GM18870 (cell line): ENCODE measurements around the gene ORAI3.

Experiments used
- ATAC-seq: cut with Tn5 transposase; IDR thresholded peaks from one replicate; pipeline ENCODE4 v1.9.1; 2021; ENCODE audit warnings: moderate library complexity; ENCODE audit not compliant: unreplicated experiment

Gene ORAI3

DNA sequence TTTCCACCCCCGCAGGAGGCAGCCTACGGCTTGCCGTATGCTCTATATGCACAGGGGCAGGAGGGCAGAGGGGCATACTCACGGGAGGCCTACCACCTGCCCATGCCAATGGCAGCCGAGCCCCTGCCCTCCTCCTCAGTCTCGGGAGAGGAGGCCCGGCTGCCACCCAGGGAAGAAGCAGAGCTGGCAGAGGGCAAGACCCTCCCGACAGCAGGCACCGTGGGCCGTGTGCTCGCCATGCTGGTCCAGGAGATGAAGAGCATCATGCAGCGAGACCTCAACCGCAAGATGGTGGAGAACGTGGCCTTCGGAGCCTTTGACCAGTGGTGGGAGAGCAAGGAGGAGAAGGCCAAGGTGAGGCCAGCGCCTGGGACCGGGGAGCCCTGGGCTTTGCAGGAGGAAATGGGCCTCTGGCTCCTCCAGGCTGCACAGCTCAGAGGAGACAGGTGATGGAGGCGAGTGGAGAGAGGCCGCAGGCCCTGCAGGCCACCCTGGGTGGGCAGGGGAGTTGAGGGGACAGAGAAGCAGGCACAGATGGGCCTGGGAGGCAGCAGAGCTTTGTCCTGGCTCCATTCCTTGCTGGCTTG lies 17.3 kb downstream of the ORAI3 start:
- ATAC-seq = no peak

DNA sequence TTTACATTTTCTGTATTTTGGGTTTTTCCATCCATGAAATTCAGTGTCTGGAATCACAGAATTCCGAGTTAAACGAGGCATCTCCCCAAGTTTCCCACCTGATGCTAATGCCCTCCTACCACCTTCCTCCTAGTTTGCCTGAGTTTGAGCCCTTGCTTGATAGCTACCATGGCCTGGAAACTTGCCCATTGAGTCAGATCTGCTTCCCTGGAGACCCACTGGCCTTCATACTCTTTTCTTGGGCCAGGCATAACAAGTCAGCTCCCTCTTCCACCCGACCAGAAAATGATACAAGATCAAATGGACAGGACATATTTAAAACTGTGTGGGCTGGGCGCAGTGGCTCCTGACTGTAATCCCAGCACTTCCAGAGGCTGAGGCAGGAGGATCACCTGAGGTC lies 18.9 kb downstream of the ORAI3 start:
- no peak for ATAC-seq

DNA sequence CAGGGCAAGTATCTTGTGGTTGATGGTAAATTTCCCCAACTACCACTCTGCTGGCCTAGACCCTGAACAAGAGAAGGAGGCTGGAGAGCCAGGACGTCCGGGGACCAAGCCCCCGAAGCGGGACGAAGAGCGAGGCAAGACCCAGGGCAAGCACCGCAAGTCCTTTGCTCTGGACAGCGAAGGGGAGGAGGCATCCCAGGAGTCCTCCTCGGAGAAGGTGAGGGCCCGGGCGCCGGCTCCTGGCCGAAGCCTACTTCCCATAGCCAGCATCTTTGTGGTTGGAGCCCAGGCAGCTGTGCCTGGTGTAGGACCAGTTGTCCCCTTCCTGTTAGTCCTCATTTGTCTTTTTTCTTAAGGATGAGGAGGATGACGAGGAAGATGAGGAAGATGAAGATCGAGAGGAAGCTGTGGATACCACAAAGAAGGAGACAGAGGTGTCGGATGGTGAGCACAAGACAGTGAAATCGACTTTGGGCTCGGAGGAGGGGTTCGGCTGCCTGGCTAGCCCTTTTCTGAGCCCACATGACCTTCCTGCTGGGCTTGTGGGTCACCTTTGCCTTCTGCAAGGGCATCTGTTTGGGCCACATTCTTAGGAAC lies 20.5 kb downstream of the ORAI3 start:
- ATAC-seq = no peak

DNA sequence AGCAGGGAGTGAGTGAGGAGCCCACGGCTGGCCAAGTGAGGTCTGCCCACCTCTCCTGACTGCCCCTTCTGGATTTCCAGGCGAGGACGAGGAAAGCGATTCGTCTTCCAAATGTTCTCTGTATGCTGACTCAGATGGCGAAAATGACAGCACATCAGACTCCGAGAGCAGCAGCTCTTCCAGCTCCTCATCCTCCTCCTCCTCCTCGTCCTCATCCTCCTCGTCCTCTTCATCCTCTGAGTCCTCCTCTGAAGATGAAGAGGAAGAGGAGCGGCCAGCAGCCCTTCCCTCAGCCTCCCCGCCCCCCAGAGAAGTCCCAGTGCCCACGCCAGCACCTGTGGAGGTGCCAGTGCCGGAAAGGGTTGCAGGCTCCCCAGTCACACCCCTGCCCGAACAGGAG lies 22.4 kb downstream of the ORAI3 start:
- no peak for ATAC-seq

DNA sequence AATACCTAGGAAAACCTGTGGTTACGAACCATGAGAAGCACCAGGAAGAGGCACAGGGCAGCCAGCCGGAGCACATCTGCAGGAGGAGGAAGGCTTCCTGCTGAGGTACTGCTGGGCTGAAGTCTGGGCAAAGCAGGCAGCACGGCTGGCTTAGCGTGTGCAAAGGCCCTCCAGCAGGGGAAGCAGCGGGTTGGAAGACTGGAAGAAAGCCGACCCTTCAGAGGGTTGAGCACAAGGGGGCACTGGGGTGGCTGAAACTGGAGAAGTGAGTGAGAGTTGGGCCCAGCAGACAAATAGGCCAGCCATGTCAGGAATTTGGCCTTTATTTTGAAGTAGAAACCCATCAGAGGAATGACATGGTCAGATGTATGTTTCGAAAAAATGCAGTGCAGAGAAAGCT lies 24.0 kb downstream of the ORAI3 start:
- no peak for ATAC-seq

DNA sequence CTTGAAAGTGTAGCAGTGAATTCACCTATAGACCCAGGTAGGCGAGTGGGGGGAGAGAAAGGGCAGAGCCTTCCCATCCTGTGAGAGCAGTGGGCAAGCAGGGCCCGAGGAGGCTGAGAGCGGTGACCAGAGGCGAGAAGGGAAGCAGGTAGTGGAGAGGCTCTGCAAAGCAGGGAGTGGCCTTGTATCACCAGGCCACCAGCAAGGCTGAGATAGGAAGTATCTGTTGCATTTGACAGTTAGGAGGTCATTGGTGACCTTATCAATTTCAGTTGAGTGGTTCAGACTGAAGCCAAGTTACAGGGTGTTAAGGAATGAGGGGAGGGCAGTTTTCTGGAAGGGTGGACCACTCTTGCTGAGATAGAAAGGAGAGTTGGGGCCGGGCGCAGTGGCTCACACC lies 25.5 kb downstream of the ORAI3 start:
- no peak for ATAC-seq

DNA sequence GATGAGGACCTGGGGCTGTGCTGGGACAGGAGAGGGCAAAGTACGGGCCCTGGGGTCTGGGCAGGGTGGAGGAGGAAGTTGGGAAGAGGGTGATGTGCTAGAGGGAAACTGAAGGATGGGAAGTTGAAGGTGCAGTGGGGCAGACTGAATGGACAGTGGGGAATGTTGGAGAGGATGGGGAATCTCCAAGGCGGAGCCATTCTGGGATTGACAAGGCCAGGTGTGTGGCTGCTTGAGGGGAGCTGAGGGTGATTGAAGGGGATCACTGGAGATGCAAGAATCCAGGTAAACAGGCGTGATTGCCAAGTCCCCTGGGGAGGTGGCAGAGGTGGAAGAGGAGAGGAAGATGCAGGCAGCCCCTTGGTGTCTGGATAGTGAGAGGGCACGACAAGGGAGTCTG lies 27.6 kb downstream of the ORAI3 start:
- no peak for ATAC-seq

DNA sequence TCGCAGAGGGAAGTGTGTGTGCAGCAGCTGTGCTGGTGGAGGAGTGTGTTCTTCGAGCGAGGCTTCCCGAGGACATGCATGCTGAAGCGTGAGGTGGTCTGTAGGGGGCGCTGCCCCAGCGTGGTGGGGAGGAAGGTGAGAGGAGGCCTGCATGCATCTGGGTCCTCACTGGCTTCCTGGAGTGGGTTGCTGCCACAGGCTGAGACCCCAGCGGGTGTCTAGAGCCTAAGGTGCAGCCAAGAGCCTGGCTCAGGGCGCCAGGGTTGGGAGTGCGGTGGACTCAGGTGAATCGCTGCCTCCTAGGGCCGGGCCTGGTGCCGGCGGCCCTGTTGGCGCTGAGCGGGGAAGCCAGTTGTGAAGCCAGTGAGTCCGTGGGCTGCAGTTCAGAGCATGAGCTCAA lies 28.6 kb downstream of the ORAI3 start:
- ATAC-seq = no peak

DNA sequence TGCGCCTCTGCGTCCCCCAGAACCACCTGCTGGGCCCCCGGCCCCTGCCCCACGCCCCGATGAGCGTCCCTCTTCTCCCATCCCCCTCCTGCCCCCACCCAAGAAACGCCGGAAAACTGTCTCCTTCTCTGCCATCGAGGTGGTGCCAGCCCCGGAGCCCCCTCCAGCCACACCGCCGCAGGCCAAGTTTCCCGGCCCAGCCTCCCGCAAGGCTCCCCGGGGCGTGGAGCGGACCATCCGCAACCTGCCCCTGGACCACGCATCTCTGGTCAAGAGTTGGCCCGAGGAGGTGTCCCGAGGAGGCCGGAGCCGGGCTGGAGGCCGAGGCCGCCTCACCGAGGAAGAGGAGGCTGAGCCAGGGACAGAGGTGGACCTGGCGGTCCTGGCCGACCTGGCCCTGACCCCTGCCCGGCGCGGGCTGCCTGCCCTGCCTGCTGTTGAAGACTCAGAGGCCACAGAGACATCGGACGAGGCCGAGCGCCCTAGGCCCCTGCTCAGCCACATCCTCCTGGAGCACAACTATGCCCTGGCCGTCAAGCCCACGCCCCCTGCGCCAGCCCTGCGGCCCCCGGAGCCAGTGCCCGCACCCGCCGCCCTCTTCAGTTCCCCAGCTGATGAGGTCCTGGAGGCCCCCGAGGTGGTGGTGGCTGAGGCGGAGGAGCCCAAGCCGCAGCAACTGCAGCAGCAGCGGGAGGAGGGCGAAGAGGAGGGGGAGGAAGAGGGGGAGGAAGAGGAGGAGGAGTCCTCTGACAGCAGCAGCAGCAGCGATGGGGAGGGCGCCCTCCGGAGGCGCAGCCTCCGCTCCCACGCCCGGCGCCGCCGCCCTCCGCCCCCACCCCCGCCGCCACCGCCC lies 30.5 kb downstream of the ORAI3 start:
- ATAC-seq = no peak

DNA sequence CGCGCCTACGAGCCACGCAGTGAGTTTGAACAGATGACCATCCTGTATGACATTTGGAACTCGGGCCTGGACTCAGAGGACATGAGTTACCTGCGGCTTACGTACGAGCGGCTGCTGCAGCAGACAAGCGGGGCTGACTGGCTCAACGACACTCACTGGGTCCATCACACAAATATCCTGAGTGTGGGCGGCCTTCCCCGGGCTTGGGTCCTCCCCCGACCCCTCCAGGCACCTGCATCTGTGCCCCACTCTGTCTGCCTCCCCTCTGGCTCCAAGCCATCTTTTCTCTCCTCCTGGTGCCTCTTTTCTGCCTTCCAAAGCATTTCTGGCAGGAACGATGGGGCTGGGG lies 31.1 kb downstream of the ORAI3 start:
- no peak for ATAC-seq

DNA sequence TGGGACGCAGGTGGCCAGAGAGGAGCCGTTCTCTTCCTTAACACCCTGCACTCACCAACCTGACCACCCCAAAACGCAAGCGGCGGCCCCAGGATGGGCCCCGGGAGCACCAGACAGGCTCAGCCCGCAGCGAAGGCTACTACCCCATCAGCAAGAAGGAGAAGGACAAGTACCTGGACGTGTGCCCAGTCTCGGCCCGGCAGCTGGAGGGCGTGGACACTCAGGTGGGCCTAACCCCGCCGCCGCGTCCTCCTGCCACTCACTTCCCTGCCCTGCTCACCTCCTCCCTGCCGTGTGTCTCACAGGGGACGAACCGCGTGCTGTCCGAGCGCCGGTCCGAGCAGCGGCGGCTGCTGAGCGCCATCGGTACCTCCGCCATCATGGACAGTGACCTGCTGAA lies 31.6 kb downstream of the ORAI3 start:
- no peak for ATAC-seq

DNA sequence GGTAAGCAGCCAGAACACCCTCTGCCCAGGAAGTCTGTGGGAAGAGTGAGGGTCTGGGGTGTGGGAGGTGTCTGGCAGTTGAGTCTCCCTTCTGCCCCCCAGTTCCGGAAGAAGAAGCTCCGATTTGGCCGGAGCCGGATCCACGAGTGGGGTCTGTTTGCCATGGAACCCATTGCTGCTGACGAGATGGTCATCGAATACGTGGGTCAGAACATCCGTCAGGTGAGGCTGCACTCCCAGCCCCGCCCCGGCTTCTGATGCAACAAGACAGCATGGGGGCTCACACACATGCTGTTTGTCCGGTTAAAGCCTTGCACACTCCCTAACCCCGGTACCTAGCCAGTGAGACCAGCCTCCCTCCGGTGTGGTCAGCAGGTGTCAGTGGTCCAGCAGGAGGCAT lies 32.1 kb downstream of the ORAI3 start:
- no peak for ATAC-seq

DNA sequence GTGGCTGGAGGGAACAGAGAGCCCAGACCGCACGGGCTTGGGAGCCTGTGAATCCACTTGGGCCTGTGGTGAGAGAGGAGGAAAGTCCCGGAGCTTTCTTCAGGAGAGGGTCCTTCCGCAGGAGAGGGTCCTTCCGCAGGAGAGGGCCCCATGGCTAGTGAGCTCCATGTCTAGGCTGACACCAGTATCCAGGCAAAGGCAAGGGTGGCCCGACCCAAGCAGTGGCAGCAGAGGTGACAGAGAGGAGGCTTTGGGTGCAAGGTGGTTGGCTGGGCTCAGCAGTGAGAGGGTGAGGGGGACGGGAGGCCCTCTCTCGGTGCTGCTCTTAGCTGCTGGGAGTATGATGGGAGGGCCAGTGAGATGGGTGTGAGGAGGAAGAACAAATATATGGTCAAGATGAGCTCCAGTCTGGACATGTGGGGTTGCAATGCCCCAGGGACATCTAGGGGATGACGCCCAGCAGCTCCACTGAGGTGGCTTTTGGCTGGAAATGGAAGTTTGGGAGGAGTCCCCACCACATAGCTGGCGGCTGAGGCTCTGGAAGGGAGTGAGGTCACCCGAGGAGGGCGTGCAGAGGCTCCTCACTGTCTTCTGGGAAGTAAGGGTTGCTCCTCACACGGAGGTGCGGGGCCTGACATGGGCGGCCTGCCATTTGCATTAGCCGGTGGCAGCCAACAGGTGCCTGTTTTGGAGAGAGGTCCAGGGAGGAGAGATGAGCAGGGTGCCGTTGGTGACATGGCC lies 33.9 kb downstream of the ORAI3 start:
- ATAC-seq = no peak

DNA sequence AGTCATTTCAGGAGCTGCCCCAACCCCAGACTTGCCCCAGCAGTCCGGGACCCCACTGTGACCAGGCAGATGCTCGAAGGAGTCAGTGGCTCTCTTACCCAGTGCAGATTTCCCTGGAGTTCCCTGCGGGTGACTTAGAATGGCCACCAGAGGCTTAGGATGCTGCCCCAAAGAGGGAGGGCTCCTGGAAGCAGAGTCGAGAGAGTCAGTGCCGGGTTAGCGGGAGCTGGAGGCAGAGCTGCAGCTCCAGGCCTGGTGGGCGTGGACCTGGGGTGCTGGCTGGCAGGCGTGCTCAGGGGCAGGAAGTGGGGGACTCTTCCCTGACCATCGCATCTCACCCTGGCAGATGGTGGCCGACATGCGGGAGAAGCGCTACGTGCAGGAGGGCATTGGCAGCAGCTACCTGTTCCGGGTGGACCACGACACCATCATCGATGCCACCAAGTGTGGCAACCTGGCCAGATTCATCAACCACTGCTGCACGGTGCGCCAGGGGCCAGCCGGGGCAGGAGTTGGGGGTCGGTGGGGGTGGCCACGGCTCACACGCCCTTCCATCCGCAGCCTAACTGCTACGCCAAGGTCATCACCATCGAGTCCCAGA lies 34.5 kb downstream of the ORAI3 start:
- ATAC-seq = no peak

DNA sequence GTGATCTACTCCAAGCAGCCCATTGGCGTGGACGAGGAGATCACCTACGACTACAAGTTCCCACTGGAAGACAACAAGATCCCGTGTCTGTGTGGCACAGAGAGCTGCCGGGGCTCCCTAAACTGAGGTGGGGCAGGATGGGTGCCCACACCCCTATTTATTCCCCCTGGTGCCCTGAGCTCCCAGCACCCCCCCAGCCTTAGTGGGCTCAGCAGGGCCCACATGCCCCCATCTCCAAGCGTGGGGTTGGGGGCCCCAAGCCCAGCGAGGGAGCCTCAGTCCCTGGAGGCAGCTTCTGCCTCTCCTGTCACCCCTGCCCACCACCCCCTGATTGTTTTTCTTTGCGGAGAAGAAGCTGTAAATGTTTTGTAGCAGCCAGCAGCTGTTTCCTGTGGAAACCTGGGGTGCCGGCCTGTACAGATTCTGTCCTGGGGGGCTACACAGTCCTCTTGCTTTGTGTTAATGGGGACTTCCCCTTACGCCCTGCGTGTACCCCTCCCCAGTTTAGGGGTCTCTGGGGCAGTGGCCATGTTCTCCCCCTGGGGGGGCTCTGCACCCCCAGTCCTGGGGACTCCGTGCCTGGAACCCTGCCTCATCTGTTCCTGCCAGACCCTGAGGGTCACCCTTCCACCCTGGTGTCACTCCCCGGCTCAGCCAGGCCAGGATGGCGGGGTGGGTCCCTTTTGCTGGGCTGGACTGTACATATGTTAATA lies 35.2 kb downstream of the ORAI3 start:
- no peak for ATAC-seq

DNA sequence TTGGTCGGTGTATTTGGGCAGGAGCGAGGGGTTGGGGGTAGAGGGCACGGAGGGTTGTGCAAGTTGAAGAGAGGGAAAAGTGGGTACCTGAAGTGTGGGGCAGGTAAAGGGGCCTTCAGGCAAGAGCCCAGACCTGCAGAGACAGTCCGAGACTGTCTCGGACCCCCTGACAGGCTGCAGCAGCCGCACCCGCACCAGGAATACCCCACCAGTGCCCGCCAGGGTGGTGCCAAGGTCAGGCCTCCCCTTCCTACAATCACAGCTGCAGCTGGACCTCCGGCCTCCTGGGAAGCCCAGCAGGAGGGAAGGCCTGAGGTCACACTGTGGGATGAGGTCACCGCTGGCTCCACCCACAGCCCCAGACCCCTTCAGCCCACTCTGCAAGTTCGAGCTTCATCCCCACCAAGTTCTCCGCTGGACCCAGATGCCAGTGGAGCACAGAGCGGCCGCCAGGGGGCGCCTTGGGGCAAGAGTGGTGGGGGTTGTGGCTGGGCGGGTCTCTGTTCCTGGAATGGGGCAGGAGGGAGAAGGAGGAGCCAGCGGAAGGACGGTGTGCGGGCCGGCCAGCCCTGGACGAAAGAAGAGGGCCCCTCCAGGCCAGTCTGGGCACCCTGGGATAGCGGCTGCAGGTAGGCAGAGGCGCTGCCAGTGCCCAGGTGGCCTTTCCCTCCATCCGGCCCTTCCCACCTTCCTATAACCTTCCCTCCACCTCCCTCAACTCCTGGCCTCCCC lies 36.0 kb downstream of the ORAI3 start, which contains the start of gene HSD3B7:
Gene HSD3B7, plus strand, starts transcription at position 539 of the 732 bp plus-strand sequence. CDS start 452 bp downstream, outside the sequence.
- ATAC-seq = no peak

DNA sequence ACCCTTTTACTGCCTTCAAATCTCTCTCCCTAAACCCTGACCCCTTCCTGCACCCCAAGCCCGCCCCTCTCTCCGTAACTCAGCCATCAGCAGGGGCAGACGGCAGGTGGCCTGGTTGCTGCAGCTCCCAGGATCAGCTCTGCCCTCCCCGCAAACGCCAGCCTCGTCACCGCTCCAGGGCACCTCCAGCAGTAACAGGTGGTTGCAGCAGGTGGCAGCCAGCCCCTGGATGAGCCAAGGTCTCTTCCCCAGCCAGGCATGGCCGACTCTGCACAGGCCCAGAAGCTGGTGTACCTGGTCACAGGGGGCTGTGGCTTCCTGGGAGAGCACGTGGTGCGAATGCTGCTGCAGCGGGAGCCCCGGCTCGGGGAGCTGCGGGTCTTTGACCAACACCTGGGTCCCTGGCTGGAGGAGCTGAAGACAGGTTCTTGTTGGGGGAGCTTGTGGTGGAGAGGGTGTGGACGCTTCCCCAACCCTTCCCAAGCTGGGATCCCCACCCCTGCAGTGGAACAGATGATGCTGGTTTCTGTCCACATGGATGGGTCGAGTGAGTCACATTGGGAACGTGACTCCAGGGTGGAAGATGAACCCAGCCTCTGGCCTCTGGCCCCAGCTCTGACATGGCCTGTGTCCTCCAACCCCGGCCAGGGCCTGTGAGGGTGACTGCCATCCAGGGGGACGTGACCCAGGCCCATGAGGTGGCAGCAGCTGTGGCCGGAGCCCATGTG lies 36.7 kb downstream of the ORAI3 start:
- no peak for ATAC-seq

DNA sequence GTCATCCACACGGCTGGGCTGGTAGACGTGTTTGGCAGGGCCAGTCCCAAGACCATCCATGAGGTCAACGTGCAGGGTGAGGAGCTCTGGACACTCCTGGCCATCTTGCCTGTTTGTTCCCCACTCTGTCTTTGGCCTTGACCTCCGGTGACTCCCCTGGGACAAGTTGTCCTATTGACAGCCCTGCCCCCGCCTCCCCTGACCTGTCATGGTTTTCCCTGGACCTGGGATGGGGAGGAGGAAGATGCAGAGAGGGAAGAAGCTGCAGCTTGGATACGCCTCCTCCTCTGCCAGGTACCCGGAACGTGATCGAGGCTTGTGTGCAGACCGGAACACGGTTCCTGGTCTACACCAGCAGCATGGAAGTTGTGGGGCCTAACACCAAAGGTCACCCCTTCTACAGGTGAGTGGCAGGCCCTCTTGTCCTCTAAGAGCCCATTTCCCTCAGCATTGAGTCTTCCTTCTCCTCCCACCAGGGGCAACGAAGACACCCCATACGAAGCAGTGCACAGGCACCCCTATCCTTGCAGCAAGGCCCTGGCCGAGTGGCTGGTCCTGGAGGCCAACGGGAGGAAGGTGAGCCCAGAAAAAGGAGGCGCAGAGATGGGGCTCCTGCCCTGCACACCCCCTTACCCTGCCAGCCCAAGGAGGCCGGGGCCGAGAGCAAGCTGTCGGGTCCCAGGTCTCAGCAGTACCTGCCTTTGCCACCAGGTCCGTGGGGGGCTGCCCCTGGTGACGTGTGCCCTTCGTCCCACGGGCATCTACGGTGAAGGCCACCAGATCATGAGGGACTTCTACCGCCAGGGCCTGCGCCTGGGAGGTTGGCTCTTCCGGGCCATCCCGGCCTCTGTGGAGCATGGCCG lies 37.5 kb downstream of the ORAI3 start:
- ATAC-seq = no peak
